COR-L47 (cell line): ENCODE data around the gene CDS1.
"Not testable (repeated sequence)": the region's sequence is repeated elsewhere in the genome, so short reads cannot be mapped to it uniquely, and the experiment has no call there.

ENCODE experiments used
- DNase-seq: peaks from one replicate; lab custom pipeline; 2025; lab: John Stamatoyannopoulos, UW

Gene CDS1

DNA sequence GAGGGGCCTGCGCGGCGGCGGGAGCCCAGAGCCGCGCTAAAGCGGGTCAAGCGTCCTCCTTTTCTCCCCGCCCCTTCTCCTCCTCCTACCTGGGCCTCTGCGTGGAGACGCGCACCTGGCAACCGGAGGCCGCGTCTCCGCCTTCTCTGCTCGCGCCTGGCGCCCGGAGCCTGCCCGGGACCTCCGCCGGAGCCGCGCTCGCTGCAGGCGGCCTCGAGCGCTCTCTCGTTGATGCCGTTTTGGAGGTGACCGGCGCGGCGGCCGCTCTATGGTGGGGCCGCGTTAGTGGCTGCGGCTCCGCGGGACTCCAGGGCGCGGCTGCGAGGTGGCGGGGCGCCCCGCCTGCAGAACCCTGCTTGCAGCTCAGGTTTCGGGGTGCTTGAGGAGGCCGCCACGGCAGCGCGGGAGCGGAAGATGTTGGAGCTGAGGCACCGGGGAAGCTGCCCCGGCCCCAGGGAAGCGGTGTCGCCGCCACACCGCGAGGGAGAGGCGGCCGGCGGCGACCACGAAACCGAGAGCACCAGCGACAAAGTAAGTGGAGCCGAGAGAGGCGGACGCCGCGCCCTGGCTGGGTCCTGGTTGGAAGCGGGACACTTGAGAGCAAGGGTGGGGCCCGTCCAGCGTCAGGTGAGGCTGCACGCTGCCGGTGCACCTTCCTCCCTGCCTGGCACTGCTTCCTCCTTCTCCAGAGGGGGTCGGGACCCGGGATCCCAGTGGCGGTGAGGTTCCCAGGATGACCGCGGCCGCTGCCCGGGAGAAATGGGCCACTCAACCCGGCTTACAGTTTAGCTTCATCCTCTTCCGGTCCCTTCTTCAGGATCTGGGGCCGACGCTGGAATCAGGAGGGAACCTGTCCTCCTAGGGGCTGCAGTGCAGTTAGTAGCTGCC, at the start of gene CDS1:
Gene CDS1 (plus strand): TSS at position 140 of the 888 bp plus-strand sequence. CDS start 275 bp downstream, at position 415.
- no peak for DNase-seq

DNA sequence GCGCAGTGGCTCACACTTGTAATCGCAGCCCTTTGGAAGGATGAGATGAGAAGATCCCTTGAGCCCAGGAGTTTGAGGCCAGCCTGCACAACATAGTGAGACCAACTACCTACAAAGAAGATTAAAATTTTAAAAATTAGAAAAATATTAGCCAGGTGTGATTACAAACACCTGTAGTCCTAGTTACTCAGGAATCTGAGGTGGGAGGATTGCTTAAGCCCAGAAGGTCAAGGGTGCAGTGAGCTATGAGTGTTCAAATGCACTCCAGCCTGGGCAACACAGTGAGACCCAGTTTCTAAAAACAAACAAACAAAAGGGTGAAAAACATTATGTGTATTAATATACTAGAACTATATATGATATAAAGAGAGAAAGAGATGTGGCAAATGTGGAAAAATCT, 47.0 kb upstream of the CDS1 start:
- DNase-seq: no peak

DNA sequence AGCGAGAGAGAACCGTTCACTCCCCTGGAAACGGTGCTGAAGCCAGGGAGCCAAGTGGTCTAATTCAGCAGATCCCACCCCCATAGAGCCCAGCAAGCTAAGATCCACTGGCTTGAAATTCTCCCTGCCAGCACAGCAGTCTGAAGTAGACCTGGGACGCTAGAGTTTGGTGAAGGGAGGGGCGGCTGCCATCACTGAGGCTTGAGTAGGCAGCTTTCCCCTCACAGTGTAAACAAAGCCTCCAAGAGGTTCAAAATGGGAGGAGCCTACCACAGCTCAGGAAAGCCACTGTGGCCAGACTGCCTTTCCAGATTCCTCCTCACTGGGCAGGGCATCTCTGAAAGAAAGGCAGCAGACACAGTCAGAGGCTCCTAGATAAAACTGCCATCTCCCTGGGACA, 37.8 kb upstream of the CDS1 start:
- no peak for DNase-seq

DNA sequence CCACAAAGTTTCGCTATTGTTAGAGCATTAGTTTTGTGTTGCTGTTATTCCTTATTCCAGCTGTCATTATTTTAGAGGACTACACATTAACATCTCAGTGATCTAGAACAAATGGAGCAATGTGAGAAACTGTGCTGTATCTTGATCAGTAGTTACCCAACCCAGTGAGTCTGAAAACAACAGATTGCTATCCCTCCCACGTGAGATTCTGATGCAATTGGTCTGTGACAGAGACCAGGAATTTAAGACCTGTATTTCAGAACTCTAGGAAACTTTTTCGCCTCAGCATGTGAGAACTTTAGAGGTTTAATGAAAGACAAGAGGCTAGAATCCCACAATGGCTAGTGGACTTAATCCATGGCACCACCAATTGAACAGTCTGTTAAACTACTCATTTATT, 35.7 kb upstream of the CDS1 start:
- no peak for DNase-seq

DNA sequence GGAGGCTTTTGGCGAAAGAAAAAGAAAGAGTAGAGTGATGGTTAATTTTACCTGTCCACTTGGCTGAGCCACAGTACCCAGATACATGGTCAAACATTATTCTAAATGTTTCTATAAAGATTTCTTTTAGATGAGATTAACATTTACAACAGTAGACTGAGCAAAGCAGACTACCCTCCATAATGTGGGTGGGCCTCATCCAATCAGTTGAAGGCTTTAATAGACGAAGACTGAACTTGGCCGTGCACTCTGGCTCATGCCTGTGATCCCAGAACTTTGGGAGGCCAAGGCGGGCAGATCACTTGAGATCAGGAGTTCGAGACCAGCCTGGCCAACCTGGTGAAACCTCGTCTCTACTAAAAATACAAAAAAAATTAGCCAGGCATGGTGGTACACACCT, 33.7 kb upstream of the CDS1 start:
- DNase-seq: not testable (repeated sequence)

DNA sequence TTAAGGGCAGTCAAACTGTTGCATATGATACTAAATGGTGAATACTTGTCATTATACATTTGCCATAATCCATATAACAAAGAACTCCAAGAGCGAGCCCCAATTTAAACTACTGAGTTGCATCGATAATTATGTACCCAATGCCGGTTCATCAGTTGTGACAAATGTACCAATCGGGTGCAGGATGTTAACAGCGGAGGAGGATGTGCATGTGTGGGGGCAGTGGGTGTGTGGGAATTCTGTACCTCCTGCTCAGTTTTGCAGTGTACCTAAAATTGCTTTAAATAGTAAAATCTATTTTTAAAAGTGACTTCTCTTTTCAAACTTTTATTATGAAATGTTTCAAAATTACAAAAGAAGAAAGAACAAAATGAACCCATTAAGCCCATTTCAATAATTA, 20.8 kb upstream of the CDS1 start:
- DNase-seq: no peak

DNA sequence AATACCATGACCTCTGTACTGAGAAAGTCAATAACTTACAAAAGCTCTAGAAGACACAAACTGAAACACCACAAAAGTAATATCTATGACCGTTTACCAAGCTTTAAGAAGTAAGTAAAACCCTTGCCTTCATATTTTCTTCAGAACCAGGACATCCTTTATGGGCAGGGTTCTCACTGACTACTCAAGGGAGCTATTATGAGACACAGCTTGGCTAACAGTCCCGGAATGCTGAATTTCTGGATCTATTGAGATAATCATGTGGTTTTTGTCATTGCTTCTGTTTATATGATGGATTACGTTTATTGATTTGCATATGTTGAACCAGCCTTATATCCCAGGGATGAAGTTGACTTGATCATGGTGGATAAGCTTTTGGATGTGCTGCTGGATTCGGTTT, 19.9 kb upstream of the CDS1 start:
- DNase-seq: no peak

DNA sequence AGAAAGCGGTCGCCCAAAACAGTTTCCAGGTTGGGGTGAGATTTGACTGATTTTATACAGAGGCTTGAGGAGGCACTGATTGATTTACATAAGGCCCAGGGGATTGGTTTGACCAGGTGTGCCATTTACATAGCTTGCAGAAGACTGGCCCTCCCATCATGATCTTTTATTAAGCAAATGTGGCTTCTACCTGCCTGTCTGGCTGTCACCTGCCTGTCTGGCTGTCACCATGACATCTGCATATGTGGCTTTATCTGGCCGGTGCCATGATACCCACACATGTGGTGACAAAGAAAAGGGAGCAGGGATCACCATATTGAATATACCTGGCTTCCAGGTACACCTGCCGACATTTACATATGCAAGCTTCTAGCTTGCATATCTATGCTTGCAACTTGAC, 17.0 kb upstream of the CDS1 start:
- no peak for DNase-seq

DNA sequence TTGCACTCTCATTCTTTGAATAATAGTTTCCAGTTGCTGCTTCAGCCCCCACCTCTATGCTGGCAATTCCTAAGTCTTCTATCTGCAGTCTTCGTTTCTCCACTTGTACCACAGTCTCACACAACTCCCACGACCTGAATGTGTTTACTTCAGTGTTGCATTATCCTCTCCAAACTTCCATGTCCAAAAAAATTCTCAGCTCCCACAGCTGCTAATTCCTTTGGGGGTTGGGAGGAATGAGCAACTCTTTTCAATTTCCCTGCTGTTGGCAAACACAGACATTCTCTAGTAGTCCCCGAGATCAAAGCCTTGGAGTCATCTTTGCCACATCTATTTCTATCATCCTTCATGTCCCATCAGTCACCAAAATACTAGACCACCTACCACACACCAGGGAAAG, 14.4 kb upstream of the CDS1 start:
- DNase-seq: no peak

DNA sequence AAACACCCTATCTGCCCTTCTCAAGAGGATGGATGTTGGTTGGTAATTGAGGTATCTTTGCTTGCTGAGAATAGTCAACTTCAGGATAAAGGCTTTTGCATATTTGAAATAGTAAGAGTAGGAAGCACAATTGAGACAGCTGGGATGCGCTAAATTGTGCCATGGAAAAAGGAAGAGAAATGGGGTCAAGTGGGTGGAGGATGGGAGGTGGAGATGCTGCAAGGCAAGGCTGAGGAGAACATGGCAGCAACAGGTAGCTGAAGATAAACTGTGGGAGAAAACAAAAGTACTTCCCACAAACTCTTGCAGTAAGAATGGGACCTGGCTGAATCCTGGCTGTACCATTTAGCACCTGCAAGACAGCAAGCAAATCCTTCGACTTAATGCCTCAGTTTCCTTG, 13.9 kb upstream of the CDS1 start:
- no peak for DNase-seq

DNA sequence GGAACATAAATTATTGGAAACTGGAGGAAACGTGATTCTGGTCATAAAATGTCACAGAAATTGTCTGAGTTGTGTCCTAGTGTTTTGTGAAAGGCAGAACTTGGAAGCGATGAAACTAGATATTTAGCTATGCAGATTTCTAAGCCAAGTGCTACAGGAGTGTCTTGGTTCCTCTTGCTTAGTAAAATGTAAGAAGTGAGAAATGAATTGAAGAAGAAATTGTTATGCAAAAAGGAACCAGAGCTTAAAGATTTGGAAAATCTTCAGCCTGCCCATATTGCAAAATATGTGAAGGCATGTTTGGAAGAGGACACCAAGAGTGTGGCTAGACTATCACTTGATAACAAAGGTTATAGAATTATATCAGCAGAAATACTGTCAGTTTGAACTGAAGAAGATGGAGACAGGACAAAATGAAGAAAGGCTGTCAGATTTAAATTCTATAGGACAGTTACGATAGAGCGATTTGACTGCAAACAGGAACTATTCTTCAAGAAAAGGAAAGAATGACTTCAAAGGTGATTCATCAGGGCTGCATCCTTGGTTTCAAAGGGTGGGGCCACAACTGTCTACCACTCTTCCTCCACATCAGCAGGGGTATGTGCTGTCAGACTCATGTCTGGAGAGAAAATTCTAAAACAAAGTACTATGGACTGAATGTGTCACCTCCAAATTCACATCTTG, 9.4 kb upstream of the CDS1 start:
- no peak for DNase-seq

DNA sequence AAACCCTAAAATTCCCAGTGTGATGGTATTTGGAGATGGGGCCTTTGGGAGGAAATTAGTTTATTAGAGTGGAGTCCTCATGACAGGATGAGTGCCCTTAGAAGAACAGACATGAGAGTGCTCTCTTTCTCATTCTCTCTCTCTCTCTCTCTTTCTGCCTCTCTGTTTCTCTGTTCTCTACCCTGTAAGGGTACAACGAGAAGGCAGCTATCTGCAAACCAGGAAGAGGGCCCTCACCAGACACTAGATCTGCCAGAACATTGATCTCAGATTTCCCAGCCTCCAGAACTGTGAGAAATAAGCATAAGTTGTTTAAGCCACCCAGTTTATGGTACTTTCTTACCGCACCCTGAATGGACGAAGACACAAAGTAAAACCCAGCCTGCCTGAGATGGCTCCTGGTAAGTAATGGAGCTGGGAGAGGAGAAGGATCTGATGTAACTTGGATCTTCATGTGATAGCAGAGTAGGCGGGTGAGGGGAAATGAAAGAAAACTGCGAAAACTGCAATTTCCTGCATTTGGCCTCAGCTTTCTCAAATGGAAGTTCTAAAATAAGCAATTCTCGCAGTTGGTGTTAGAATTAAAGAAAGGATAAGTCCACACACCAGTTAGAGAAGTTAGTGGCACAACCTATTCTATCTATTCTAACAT, 8.7 kb upstream of the CDS1 start:
- DNase-seq: no peak

DNA sequence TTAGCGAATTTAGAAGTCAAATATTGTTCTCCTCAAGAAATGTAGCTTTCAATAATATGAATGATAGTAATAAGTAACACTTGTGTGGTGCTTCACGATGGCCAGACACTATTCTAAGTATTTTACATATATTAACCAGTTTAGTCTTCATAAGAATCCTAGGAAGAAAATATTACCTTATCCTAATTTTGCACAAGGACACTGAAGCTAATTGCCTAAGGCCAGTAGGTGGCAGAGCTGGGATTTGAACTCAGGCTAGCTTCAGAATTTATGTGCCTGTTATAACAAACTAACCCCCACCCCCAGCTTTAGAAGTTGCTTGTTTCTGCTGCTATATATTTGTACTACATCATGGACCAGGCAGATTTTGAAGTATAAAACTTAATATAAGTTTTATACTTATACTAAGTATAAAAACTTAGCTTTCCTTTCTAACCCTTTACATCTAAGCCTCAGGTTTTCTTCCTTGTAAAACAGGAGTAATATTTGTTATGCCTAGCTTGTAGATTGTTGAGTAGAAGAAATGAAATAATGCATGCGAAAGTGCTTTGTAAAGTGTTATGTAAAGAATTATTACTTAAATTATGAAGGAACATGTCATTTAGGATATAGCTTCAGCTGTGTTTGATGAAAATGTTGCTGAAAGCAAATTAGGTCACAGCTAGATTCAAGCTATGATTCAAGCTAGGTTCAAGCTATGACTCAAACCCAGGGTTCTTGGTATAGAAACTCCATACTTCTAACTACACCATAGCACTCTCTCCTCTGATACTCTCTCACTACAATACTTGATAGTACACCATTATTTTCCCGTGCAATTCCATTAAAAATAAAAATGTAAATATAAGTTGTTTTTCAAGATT, 4.2 kb upstream of the CDS1 start:
- DNase-seq: peak; percentile 13

DNA sequence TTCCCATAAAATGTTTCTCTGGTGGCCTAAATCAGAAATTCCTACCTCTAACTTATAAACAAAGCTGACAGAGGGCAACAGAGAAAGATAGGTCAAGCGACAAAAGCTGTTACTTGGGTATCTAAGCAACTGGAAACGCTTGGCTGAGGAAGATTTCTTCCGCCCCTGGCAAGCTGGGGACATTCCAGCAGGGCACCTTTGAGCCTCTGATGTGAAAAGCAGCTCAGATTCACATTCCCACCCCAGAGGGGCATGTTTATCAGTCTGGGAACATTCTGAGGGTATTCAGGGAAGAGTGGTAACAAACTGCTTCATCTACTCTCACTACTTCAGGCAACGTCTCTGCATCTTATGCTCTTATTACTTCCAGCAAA, 3.5 kb upstream of the CDS1 start:
- DNase-seq: no peak

DNA sequence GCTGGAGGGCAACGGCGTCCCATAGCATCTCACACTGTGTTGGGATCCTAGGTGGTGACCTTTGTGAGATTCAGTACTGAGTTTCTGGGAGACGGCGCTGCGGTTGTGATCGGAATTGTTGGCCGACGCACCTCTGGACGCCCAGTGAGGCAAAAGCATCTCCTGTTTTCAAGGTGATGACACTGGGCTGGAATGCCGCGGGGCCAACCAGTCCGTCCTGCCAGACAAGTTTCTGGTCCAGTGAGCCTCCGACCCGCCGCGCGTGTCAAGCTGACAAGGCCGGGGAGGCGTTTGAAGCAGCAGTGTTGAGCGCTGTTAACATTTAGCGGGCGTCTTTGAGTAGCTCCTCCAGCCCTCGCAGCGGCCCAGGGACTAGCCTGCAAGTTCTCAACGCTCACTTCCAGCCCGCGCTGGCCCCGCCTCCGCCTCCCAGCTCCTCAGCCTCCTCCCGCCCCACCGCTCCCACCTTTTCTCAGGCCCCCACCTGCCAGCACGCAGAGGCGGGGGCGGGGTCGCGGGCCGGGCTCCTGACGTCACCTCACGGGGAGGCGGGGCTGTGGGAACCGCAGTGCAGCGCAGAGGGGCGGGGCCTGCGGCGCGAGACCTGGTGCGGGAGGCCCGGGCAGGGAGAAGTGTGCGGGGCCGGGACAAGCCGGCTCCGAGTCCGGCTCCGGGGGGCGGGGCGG, 482 bp upstream of the CDS1 start:
- peak; percentile 90 for DNase-seq

DNA sequence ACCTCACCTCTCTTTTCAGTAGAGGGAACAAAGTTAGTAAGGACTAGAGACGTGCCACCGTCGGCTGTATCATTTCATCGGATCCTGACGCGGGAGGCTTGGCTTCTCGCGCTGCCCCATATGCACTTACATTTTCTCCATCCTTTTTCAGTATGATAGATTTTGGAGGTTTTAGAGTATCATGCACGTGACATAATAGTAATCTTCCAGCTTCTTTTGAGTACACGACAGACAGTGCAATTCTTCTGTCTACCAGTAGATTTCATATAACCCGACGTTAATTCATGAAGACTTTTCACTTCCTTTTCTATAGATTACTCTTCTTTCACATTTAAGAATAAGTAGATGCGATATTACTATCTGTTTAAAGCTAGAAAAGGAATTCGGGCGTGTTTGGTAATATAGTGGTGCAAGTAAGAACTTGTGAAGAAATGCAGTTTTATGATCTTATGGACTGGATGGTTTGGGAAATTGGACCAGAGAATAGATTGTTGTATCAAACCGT, 1.0 kb downstream of the CDS1 start:
- DNase-seq: no peak

DNA sequence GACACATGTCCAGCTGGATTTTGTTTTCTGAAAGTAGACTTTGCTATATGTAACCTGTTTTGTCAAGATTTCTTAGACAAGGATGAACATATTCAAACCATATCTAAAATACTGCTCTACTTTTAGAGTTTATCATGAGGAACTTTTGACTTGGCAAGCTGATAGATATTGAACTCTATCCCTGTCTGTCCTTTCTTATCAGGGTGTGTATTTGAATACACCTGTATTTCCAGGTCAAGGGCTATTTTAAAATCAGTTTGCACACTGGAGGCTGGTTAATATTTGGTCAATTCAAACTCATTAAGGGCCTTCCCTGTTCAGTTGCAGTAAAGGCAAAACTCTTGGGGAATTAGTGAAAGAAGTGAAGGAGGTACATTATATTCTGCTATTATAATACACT, 2.3 kb downstream of the CDS1 start:
- DNase-seq: no peak

DNA sequence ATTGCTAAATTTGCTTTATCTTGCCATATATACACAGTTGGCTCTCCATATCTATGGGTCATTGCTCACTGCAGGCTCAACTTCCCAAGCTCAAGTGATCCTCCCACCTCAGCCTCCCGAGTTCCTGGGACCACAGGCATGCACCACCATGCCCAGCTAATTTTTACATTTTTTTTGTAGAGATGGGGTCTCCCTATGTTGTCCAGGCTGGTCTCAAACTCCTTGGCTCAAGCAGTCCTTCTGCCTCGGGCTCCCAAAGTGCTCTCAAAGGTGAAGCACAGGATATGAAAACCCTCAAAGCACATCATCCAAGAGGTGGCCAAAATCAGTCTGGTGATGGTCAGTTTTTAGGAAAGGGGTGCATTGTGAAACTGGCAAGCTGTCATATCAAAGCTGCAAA, 11.8 kb downstream of the CDS1 start:
- DNase-seq: no peak

DNA sequence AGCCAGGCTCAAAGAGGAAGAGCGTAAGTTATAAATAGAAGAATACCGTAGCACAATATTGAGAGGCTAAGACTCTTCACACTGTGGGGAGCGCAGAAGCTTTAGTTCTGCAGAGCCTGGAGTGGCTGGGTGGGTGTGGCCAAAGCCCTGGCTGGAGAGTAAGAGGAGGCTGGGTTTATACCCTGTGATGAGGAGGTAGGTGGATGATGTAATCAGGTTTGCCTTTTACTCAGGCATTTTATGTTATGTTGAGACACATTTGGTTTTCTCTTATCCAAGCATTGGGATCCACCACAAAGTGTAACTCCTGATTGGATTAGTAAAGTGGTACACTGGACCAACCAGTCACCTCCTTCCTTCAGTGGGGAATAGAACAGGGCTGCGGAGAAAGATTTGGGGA, 13.9 kb downstream of the CDS1 start:
- no peak for DNase-seq

DNA sequence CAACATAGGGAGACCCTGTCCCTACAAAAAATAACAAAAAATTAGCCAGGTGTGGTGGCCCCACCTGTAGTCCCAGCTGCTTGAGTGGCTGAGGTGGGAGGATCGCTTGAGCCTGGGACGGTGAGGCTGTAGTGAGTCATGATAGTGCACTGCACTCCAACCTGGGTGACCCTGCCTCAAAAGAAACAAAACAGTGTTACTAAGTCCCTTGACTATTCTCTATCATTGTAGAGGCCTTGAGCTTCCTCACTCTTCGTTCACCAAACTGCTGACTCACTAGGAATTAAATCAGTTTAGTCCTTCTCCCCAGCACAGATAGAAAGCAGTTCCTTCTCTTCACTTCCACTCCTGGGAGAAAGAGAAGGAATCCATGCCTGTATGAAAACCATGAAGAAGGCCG, 14.5 kb downstream of the CDS1 start:
- no peak for DNase-seq

DNA sequence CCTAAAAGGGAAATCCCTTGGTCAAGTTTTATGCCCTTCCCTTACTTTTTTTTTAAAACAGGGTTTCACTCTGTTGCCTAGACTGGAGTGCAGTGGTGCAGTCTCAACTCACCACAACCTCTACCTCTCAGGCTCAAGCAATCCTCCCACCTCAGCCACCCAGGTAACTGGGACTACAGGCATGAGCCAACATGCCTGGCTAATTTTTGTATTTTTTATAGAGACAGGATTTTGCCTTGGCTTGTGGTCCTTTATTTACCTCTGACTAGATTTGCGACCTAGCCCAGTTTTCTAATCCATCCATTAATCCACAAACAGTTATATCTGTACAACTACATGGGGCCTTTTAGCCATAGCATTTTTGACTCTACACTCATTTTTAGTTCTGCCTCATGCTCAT, 23.7 kb downstream of the CDS1 start:
- no peak for DNase-seq
